GM18858 (cell line): ENCODE measurements around the gene TRIM45.
"Not testable (repeated sequence)": the region's sequence is repeated elsewhere in the genome, so short reads cannot be mapped to it uniquely, and the experiment has no call there.

ENCODE experiments used
- ATAC-seq: cut with Tn5 transposase; IDR thresholded peaks from one replicate; pipeline ENCODE4 v1.9.1; 2021; ENCODE audit not compliant: unreplicated experiment

Gene TRIM45

GRCh38 chr1:117101858-117102257, 19.7 kb downstream of the TRIM45 start:
- ATAC-seq, result not testable (repeated sequence)

- no peak for ATAC-seq
These were observed 20.2 kb downstream of the TRIM45 start for GRCh38 chr1:117101334-117101733.

- no peak for ATAC-seq
These were observed 23.2 kb downstream of the TRIM45 start for GRCh38 chr1:117098287-117098890.

- ATAC-seq, result no peak
These were observed 24.1 kb downstream of the TRIM45 start for GRCh38 chr1:117097443-117097842.

GRCh38 chr1:117096951-117097408, 24.6 kb downstream of the TRIM45 start:
- no peak for ATAC-seq

GRCh38 chr1:117094841-117095604, 26.5 kb downstream of the TRIM45 start:
- ATAC-seq, result no peak

GRCh38 chr1:117093870-117094621, 27.5 kb downstream of the TRIM45 start:
- ATAC-seq, result peak; percentile 62

- ATAC-seq, result no peak
These were observed 28.4 kb downstream of the TRIM45 start for GRCh38 chr1:117093091-117093534.

- no peak for ATAC-seq
These were observed 29.0 kb downstream of the TRIM45 start for GRCh38 chr1:117092594-117092993.

GRCh38 chr1:117089996-117090395, 31.6 kb downstream of the TRIM45 start:
- ATAC-seq, result no peak

- ATAC-seq, result no peak
These were observed 33.9 kb downstream of the TRIM45 start for GRCh38 chr1:117087686-117088085.

GRCh38 chr1:117084231-117084630, 37.3 kb downstream of the TRIM45 start:
- no peak for ATAC-seq

- no peak for ATAC-seq
These were observed 41.8 kb downstream of the TRIM45 start for GRCh38 chr1:117079737-117080136.

GRCh38 chr1:117077267-117077666, 44.3 kb downstream of the TRIM45 start:
- no peak for ATAC-seq

- no peak for ATAC-seq
These were observed 44.9 kb downstream of the TRIM45 start for GRCh38 chr1:117076648-117077047.

- peak; percentile 40 for ATAC-seq
These were observed 51.4 kb downstream of the TRIM45 start for GRCh38 chr1:117070124-117070523.

- ATAC-seq, result no peak
These were observed 52.2 kb downstream of the TRIM45 start for GRCh38 chr1:117069220-117069844.

GRCh38 chr1:117068580-117068979, 53.0 kb downstream of the TRIM45 start:
- no peak for ATAC-seq

- peak; percentile 51 for ATAC-seq
These were observed 53.8 kb downstream of the TRIM45 start for GRCh38 chr1:117067533-117068370.

- ATAC-seq, result no peak
These were observed 55.2 kb downstream of the TRIM45 start for GRCh38 chr1:117066367-117066766.
